Neutrophil (primary cell): ENCODE results near the gene CTNNBL1.

ENCODE experiments used
- H3K27ac ChIP-seq: fragments of 200-600 bp; sonication (generic); 2 replicates; pipeline ENCODE4 v1.5.1; 2016; ENCODE audit warnings: mild to moderate bottlenecking, moderate library complexity
- H3K27me3 ChIP-seq: fragments of 200-600 bp; sonication (generic); 2 replicates; pipeline ENCODE4 v1.6.0; 2016; ENCODE audit warnings: mild to moderate bottlenecking
- H3K36me3 ChIP-seq: fragments of 200-600 bp; sonication (generic); 2 replicates; pipeline ENCODE4 v1.5.1; 2017
- H3K4me1 ChIP-seq, 2 experiments: fragments of 200-600 bp in 1 of 2; sonication (generic) in 1 of 2; 1 replicate in 1 of 2; 2 replicates in 1 of 2; pipeline versions ENCODE4 v1.5.1 to v1.6.1; 2013 to 2016; ENCODE audit warnings: low read depth in 1 of 2, low read length in 1 of 2, mild to moderate bottlenecking in 1 of 2, moderate library complexity in 1 of 2; ENCODE audit not compliant: control insufficient read depth in 1 of 2, insufficient read depth in 1 of 2
- H3K4me3 ChIP-seq, 2 experiments: fragments of 200-600 bp in 1 of 2; sonication (generic) in 1 of 2; 1 replicate in 1 of 2; 2 replicates in 1 of 2; pipeline ENCODE4 v1.5.1; 2013 to 2016; ENCODE audit warnings: low read depth in 1 of 2, low read length in 1 of 2, mild to moderate bottlenecking in 1 of 2, moderate library complexity in 1 of 2
- H3K9me3 ChIP-seq: fragments of 200-600 bp; sonication (generic); 2 replicates; pipeline ENCODE4 v1.5.1; 2016
- TF ChIP-seq, protein P1 (sequence below): fragments of 200-600 bp; sonication (generic); IDR thresholded peaks from 2 replicates; pipeline ENCODE4 v1.5.1; 2016; ENCODE audit warnings: antibody characterized with exemption

CTNNBL1 gene

DNA sequence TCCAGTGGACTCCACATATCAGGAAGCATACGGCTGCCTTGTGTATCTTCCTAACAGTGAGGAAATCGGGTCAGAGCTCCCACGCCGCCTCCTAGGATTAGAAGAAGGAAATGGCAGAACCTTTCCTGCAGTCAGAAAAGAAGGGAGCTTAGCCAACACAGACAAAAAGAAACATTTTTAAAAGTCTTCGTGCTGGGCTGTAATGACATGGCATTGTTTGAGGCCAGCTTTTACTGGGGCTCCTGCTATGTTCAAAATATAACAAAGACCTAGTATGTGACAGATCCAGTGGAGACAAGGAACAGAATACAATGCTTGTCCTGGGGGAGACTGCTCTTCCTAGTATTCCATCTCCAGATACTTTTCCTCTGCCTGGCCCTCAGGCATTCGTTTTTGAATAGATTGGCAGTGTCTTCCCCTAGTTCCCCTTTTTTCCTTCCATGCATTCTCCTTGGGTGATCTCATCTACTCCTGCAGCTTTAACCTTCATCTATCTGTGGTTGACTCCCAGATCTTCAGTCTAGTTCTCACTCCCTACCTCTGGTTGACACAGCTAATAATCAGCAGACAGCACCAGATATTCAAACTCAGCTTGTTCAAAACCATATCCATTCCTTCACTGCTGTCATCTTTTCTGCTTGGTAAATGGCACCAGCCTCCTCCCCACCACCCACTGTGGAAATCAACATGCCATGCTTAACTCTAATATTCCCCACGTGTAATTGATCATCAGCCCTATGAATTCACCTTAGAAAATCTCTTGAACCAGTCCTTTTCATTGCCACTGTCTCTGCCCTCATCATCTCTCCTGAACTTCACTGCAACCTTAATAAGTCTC lies 114.6 kb downstream of the CTNNBL1 start:
- Histone ChIP-seq H3K4me3 (no peak overlapping the region), H3K36me3 (peaks cover 10% of the 10 kb centered on the region), H3K27me3 (no peaks in the 10 kb centered on the region), H3K4me1 (peaks cover 4 to 13% of the 10 kb centered on the region in 2 experiments), H3K27ac (no peak overlapping the region), H3K9me3 (no peaks in the 10 kb centered on the region)
- TF ChIP-seq, protein P1, sequence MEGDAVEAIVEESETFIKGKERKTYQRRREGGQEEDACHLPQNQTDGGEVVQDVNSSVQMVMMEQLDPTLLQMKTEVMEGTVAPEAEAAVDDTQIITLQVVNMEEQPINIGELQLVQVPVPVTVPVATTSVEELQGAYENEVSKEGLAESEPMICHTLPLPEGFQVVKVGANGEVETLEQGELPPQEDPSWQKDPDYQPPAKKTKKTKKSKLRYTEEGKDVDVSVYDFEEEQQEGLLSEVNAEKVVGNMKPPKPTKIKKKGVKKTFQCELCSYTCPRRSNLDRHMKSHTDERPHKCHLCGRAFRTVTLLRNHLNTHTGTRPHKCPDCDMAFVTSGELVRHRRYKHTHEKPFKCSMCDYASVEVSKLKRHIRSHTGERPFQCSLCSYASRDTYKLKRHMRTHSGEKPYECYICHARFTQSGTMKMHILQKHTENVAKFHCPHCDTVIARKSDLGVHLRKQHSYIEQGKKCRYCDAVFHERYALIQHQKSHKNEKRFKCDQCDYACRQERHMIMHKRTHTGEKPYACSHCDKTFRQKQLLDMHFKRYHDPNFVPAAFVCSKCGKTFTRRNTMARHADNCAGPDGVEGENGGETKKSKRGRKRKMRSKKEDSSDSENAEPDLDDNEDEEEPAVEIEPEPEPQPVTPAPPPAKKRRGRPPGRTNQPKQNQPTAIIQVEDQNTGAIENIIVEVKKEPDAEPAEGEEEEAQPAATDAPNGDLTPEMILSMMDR, result no peak

DNA sequence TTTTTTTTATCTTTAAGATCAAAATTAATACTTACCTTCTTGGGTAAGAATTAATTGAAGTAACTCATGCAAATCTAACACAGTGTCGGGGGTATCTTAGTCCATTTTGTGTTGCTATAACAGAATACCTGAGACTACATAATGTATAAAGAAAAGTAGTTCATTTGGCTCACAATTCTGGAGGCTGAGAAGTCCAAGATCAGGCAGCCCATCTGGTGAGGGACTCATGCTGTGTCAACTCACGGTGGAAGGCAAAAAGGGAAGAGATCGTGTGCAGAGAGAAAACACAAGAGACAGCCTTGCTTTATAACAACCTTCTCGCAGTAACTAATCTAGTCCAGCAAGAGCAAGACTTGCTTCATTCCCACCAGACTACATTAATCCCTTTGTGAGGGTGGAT lies 116.2 kb downstream of the CTNNBL1 start:
- H3K27ac ChIP-seq, result no peak overlapping the region
- no peaks in the 10 kb centered on the region for H3K9me3 ChIP-seq
- TF ChIP-seq, protein P1, result no peak
- no peak overlapping the region for H3K4me3 ChIP-seq
- H3K36me3 ChIP-seq, result peaks cover 7% of the 10 kb centered on the region
- peaks cover 0 to under 1% of the 10 kb centered on the region in 2 experiments for H3K4me1 ChIP-seq
- no peaks in the 10 kb centered on the region for H3K27me3 ChIP-seq

DNA sequence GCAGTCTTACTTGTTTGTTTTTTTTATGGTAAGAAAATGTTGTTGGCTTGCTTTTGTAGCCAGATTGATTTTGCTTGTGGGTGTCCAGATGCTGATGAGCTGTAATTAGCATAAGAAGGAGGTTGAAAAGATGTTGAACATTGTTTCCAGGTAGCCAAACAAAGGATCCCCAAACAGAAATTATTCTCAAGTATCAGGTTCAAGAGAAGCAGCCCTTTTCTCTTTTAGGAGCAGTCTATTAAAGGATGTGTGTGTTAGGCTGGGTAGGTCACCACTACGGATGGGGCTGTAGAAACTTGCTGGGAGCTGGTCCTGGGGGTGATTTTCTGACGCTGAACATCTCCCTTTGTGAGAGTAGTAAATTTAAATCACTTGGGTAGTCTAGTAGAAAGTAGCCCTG lies 122.2 kb downstream of the CTNNBL1 start:
- no peak overlapping the region for H3K4me3 ChIP-seq
- no peak overlapping the region for H3K27ac ChIP-seq
- H3K27me3 ChIP-seq, result no peaks in the 10 kb centered on the region
- H3K4me1 ChIP-seq, result no peaks in the 10 kb centered on the region
- no peaks in the 10 kb centered on the region for H3K36me3 ChIP-seq
- TF ChIP-seq, protein P1, result no peak
- H3K9me3 ChIP-seq, result no peaks in the 10 kb centered on the region

DNA sequence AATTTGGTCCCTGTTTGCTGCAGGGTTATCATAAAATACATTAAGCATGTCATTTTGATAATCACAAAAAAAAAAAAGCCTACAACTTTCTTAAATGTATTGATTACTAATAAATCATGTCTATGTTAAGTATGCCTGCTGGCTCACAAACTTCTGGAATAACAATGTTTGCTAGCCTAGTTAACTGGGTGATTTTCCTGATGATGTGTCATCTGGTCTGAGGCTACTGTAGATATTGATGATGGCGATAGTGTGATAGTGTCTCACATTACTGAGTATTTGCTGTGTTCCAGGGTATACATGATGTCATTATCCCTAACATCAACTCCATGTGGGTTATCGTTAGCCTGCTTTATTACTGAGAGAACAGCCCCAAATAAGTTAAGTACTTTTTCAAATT lies 122.9 kb downstream of the CTNNBL1 start:
- TF ChIP-seq, protein P1, result no peak
- Histone ChIP-seq H3K27ac (no peak overlapping the region), H3K4me3 (no peak overlapping the region), H3K4me1 (no peaks in the 10 kb centered on the region), H3K36me3 (no peaks in the 10 kb centered on the region), H3K9me3 (no peaks in the 10 kb centered on the region), H3K27me3 (no peaks in the 10 kb centered on the region)

DNA sequence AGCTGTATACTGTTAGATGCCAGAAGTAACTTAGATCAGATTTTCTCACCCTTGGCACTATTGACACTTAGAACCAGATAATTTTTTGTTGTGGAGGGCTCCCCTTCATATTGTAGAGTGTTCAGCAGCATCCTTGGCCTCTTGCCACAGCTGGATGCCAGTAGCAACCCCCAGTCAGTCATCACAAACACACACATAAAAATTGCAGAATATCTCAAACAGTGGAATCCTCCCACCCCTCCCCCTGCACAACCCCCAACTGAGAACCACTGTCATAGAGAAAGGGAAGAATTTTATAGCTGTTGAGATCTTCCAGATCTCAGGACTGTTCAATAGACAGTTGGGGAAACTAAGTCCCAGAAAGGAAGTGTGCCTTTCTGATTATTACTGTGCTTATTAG lies 127.9 kb downstream of the CTNNBL1 start:
- TF ChIP-seq, protein P1, result no peak
- Histone ChIP-seq H3K9me3 (no peaks in the 10 kb centered on the region), H3K27ac (no peak overlapping the region)

More for the DNA sequence above, 127.9 kb downstream of the CTNNBL1 start:
- H3K36me3 ChIP-seq, result no peaks in the 10 kb centered on the region
- H3K27me3 ChIP-seq, result no peaks in the 10 kb centered on the region
- no peak overlapping the region for H3K4me3 ChIP-seq
- H3K4me1 ChIP-seq, result no peaks in the 10 kb centered on the region
